Activated T-helper 1 cell treated with anti-CD3 and anti-CD28 coated beads, Interleukin-12 subunit alpha, Interleukin-12 subunit beta, Interleukin-2, Interleukin-4 antibody, amounts not matched to agents 30 ng/mL and 10 ng/mL and 1 ng/mL, durations not matched to agents 14 hours and 24 hours and 36 hours (primary cell): Measurements from ENCODE around the gene RRP7A. TPM values are rescaled to one million over a fixed set of nuclear protein-coding genes. Genes with fewer than 3 reads are reported as not detected.

Source experiments
- DNase-seq: peaks from one replicate; pipeline ENCODE4 v3.0.0; 2021; ENCODE audit warnings: low spot score
- H3K27ac Mint-ChIP-seq: one replicate; pipeline ENCODE4 v1.8.0; 2021; ENCODE audit warnings: mild to moderate bottlenecking, mixed read lengths
- H3K27me3 Mint-ChIP-seq: one replicate; pipeline ENCODE4 v1.8.0; 2022; ENCODE audit warnings: mild to moderate bottlenecking, moderate library complexity, mixed read lengths; ENCODE audit not compliant: insufficient read depth
- H3K36me3 Mint-ChIP-seq: one replicate; pipeline ENCODE4 v1.8.0; 2021; ENCODE audit warnings: low read depth, mixed read lengths
- H3K4me1 Mint-ChIP-seq: one replicate; pipeline ENCODE4 v1.8.0; 2021; ENCODE audit warnings: low read depth, mixed read lengths
- H3K4me3 Mint-ChIP-seq: one replicate; pipeline ENCODE4 v1.8.0; 2021; ENCODE audit warnings: mild to moderate bottlenecking, moderate library complexity, mixed read lengths
- H3K9me3 Mint-ChIP-seq: one replicate; pipeline ENCODE4 v1.8.0; 2021; ENCODE audit warnings: mixed read lengths
- intact Hi-C: fragments of 100-400 bp; cut with micrococcal nuclease; formaldehyde crosslinking; loops from one replicate; pipeline ENCODE4 v1.15.1; 2024
- total RNA-seq: library from RNA; stranded (reverse); gene quantifications from 2 replicates; pipeline ENCODE4 v1.2.3, GENCODE V29; 2022

Gene RRP7A
- total RNA-seq, 1 donor from 2014 or later: 131 TPM

DNA sequence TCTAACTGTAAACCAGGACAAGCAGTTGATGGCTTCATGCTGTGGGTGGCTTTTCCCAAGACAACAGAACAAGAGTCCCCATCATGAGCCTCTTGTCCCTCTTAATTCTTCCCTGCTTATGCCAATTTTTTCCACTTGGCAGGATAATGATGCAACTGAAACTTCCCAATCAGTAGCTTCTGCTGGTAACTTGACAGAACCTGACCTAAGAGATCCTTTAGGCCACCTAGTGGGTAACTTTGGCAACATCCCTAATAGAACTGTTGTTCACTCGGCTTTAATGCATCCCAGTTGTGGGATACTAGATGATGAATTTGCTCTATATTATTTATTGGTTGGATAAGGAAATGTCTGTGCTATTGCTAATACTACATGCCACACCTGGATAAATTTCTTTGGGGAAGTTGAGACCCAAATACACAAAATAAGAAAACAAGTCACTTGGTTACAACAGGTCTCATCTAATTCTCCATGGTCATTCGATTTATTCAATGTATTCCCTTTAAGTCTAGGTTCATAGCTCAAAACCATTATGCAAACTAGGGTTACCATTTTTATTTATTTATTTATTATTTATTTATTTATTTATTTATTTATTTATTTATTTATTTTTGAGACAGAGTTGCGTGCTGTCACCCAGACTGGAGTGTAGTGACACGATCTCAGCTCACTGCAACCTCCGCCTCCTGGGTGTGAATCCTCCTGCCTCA lies 46.0 kb downstream of the RRP7A start:
- Mint-ChIP-seq H3K4me1 (peaks cover 5% of the 10 kb centered on the region), H3K27ac (no peak overlapping the region), H3K9me3 (no peaks in the 10 kb centered on the region), H3K4me3 (no peak overlapping the region), H3K36me3 (no peaks in the 10 kb centered on the region), H3K27me3 (peaks cover 11% of the 10 kb centered on the region)
- DNase-seq: no peak
- intact Hi-C loops: loop anchor here (1.0 kb wide), 1 partner anchor 507 kb away; no protein-coding TSS in a partner anchor

DNA sequence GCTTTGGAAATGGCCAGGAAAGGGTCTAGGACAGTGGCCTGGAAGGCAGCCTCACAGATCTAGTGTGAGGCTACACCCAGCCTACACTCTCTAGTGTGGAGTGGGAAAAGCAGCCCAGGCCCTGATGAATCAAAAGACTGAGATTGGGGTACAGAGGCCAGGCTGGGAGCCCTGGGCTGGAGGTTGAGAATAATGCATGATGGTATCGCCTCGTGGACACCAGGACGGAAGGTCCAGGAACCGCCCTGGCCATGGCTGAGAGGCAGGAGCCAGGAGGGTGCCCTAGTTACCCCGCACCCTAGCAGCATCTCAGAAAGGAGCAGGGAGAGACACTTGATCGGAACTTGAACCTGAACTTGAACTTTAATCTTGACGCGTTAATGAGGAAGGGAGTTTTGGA lies 46.9 kb downstream of the RRP7A start:
- intact Hi-C loops: loop anchor here (1.0 kb wide), 1 partner anchor 506 kb away; no protein-coding TSS in a partner anchor
- no peak overlapping the region for H3K27ac Mint-ChIP-seq
- no peaks in the 10 kb centered on the region for H3K9me3 Mint-ChIP-seq
- H3K27me3 Mint-ChIP-seq: peaks cover 14% of the 10 kb centered on the region
- no peaks in the 10 kb centered on the region for H3K4me1 Mint-ChIP-seq
- H3K4me3 Mint-ChIP-seq: no peak overlapping the region
- no peaks in the 10 kb centered on the region for H3K36me3 Mint-ChIP-seq
- DNase-seq: no peak

DNA sequence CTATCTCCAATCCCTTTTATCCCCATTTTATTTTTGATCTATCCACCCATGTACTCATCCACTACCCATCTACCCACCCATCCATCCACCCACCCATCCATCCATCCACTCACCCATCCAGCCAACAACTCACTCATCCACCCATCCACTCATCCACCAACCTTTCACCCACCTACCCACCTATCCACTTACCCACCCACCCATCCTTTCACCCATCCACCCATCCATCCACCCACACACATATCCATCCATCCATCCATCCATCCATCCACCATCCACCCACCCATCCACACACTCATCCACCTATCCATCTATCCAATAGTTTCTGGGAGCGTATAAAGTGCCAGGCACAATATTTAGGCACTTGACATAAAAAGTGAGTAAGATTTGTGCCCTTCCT lies 48.2 kb downstream of the RRP7A start:
- H3K27ac Mint-ChIP-seq: no peak overlapping the region
- H3K4me3 Mint-ChIP-seq: no peak overlapping the region
- no peaks in the 10 kb centered on the region for H3K36me3 Mint-ChIP-seq
- H3K9me3 Mint-ChIP-seq: no peaks in the 10 kb centered on the region
- peaks cover 14% of the 10 kb centered on the region for H3K27me3 Mint-ChIP-seq
- intact Hi-C loops: no loop called here
- no peaks in the 10 kb centered on the region for H3K4me1 Mint-ChIP-seq
- no peak for DNase-seq

GRCh38 chr22:42470366-42471082 lies 49.1 kb downstream of the RRP7A start:
- H3K9me3 Mint-ChIP-seq: no peaks in the 10 kb centered on the region
- H3K27ac Mint-ChIP-seq: no peak overlapping the region
- peaks cover 14% of the 10 kb centered on the region for H3K27me3 Mint-ChIP-seq
- no peak for DNase-seq
- H3K4me3 Mint-ChIP-seq: no peak overlapping the region
- H3K4me1 Mint-ChIP-seq: no peaks in the 10 kb centered on the region
- no peaks in the 10 kb centered on the region for H3K36me3 Mint-ChIP-seq
- intact Hi-C loops: no loop called here

DNA sequence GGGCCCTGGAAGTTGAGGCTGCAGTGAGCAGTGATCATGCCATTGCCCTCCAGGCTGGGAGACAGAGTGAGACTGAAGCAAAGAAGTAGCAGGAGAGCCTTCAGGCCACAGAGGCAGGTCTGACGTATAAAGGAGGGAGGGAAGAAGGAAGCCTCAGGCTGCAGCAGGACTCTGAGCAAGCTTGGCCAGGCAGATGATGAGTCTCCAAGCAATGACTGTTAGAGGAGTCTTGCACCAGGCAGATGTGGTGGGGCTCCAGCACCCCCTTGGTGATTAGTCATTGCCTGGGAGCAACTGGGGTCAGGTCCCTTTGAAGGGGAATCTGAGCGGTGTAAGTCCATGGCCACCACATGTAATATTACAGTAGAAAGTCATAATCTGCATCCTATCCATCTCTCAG lies 50.8 kb downstream of the RRP7A start:
- intact Hi-C loops: no loop called here
- Mint-ChIP-seq H3K36me3 (no peaks in the 10 kb centered on the region), H3K27ac (no peak overlapping the region), H3K27me3 (peaks cover 18% of the 10 kb centered on the region), H3K4me1 (no peaks in the 10 kb centered on the region), H3K4me3 (no peak overlapping the region), H3K9me3 (no peaks in the 10 kb centered on the region)
- no peak for DNase-seq

- no peak for DNase-seq
- H3K9me3 Mint-ChIP-seq: no peaks in the 10 kb centered on the region
- intact Hi-C loops: no loop called here
- no peak overlapping the region for H3K4me3 Mint-ChIP-seq
- H3K4me1 Mint-ChIP-seq: no peaks in the 10 kb centered on the region
- no peak overlapping the region for H3K27ac Mint-ChIP-seq
- no peaks in the 10 kb centered on the region for H3K36me3 Mint-ChIP-seq
- peaks cover 18% of the 10 kb centered on the region for H3K27me3 Mint-ChIP-seq
These were observed 57.6 kb downstream of the RRP7A start for GRCh38 chr22:42462016-42462415.

DNA sequence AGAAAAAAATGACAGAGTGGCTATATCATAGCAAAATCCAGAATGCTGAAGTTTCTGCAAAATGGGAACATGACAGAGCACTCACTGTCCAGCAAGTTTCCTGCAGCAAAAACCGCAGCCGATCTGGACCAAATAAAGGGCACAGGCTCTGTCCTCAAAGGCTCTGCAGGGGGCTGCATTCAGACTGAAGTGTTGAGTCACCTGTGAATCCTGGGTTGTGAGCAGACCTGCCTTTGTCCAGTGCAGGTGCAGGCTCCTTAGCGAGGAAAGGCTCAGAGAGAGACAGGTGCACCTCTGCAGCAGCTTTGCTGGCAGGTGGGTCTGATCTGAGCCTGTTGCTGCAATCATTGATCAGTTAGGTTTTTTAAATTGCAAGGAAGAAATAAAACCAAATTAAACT lies 58.1 kb downstream of the RRP7A start:
- peaks cover 20% of the 10 kb centered on the region for H3K27me3 Mint-ChIP-seq
- intact Hi-C loops: no loop called here

More for the DNA sequence above, 58.1 kb downstream of the RRP7A start:
- Mint-ChIP-seq H3K27ac (no peak overlapping the region), H3K36me3 (no peaks in the 10 kb centered on the region), H3K9me3 (no peaks in the 10 kb centered on the region), H3K4me1 (no peaks in the 10 kb centered on the region), H3K4me3 (no peak overlapping the region)
- no peak for DNase-seq

Other genes with a start within 250 kb of the RRP7A start
- 82.9 and 83.9 TPM in 2 replicates for gene TCF20, start 249.1 kb downstream of the RRP7A start, total RNA-seq
- 0.12 and 0.88 TPM in 2 replicates for gene NFAM1, start 87.4 kb downstream of the RRP7A start, total RNA-seq
- 1.4 and 2.1 TPM in 2 replicates for gene SERHL2, start 34.2 kb upstream of the RRP7A start, total RNA-seq
- 77.9 and 87.2 TPM in 2 replicates for gene POLDIP3, start 95.1 kb upstream of the RRP7A start, total RNA-seq
- gene ATP5MGL, start 120.8 kb upstream of the RRP7A start, total RNA-seq: 0.49 TPM in 1 of 2 replicates, not detected in the other
- gene CYB5R3, start 129.6 kb upstream of the RRP7A start, total RNA-seq: 69.8 and 75.1 TPM in 2 replicates
- gene A4GALT, start 201.1 kb upstream of the RRP7A start, total RNA-seq: not detected in 2 replicates